Activated T-cell treated with anti-CD3 and anti-CD28 coated beads for 4 hours (primary cell): ENCODE measurements around the gene GSTA2.
"Not testable (repeated sequence)": the region's sequence is repeated elsewhere in the genome, so short reads cannot be mapped to it uniquely, and the experiment has no call there.

Experiments
- DNase-seq: peaks from one replicate; pipeline ENCODE4 v3.0.0-alpha.2; 2020

The GSTA2 gene

DNA sequence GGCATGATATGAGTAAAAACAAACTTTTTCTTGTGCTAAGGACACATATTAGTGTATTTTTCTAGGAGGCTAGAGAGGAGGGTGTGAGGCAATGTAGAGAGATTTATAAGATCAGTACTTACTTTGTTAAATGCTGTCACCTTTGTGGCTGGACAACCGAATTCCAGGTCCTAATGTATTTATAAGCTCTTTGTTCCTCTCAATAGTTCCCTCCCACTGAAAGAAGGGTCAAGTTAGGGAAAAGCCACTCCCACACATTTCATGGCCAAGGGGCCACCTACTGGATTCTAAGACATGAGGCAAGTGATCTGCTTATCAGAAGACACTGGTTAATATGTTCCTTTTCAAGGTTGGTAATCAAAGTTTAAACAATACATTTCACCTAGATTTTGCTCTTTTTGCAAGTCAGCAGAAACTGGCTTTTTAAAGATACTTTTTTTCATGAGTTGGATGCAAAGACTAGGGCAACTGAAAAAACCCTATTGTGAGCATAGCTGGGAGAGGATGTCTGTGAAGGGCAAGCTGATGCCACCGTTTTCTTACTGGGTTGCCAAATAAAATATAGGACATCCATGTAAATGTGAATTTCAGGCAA is at the start of gene GSTA2:
Gene GSTA2, minus strand, starts transcription at position 154 of the 595 bp plus-strand sequence. CDS start 5,528 bp downstream, outside the sequence.
- DNase-seq = not testable (repeated sequence)

- DNase-seq = not testable (repeated sequence)
Measured at GRCh38 chr6:52809777-52810176, 46.5 kb upstream of the GSTA2 start.

- no peak for DNase-seq
Measured at GRCh38 chr6:52808660-52809059, 45.4 kb upstream of the GSTA2 start.

DNA sequence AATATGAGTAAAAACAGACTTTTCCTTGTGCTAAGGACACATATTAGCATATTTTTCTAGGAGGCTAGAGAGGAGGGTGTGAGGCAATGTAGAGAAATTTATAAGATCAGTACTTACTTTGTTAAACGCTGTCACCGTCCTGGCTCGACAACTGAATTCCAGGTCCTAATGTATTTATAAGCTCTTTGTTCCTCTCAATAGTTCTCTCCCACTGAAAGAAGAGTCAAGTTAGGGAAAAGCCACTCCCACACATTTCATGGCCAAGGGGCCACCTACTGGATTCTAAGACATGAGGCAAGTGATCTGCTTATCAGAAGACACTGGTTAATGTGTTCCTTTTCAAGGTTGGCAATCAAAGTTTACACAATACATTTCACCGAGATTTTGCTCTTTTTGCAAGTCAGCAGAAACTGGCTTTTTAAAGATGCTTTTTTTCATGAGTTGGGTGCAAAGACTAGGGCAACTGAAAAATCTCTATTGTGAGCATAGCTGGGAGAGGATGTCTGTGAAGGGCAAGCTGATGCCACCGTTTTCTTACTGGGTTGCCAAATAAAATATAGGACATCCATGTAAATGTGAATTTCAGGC is 40.5 kb upstream of the GSTA2 start, which contains the start of gene GSTA1:
Gene GSTA1, minus strand, starts transcription at position 149 of the 588 bp plus-strand sequence. CDS start 4,549 bp downstream, outside the sequence.
- DNase-seq = not testable (repeated sequence)

- no peak for DNase-seq
Measured at GRCh38 chr6:52802806-52803205, 39.5 kb upstream of the GSTA2 start.

DNA sequence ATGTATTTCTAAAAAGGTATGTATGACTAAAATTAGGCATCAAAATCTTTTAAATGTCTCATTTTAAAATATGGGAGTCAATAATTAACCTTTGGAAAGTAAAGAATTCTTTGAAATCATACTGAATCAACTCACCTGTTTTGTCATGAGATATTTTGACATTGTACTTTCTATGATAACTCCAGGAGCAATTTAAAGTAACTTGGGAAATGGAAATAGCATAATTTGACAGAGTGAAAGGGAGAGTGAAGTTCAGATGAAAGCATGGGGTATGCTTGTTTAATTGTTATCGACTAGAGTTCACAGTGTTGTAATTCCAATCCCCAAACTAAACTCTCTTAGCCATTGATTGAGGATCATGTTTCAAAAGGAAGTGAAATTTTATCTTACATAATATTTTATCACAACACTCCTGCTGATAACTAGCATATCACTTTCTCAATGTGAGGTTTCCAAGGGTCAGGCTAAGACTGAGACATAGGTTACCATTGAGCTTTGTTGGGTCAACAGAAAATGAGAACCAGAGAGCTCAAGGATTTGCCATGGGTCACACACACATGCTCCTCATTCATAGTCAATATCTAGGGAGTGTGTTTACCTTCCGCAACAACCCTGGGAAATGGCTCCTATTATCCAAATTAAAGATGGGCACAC is 38.0 kb upstream of the GSTA2 start:
- no peak for DNase-seq

DNA sequence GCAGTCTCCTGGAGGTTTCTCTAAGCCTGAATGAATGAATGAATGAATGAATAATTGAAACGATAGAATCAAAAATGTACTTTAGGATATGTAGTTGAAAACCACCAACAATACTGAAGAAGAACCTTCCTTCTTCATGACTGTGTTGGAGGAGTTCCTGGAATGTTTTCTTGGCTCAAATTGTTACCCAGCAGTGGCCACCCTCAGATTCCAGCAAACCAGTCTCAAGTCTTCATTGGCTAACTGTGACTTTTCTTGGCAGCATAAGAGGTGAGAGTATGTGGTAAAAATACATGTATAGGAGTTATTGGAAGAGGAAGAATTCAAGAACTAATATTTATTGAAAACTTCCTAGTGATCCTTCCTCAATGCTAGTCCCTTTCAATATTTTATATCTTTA is 36.0 kb upstream of the GSTA2 start:
- DNase-seq = not testable (repeated sequence)

- not testable (repeated sequence) for DNase-seq
Measured at GRCh38 chr6:52794366-52794765, 31.1 kb upstream of the GSTA2 start.

DNA sequence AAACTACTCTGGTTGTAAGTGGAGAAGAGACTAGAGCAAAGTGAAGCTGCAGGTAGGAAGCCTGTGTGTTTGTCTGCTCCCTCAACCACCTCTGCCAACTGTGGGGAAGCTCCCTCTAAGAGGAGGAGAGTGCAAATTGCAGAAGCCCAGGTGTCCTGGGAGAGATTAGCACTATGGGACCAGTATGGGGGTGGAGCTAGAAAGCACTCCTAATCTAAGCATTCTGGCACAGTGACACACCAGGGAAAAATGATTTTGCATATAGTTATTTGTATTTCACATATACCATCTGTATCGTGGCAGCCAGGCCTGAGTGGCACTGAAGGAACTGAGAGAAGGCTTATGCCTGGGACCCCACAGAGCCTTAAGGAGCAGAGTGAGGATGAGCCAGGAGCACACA is 27.6 kb upstream of the GSTA2 start:
- DNase-seq = no peak

DNA sequence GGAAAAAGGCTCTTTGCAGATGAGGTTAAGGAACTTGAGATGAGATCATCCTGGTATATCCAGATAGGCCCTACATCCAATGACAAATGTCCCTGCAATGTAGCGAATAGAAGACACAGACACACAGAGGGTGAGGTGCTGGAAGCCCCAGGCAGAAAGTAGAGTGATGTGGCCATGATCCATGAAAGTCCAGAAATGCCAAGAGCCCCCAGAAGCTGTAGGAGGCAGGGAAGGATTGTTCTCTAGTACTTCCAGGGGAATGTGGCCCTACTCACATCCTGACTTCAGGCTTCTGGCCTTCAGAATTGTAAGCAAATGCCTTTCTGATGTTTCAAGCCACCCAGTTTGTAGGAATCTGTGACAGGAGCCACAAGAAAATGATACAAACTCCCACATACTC is 26.4 kb upstream of the GSTA2 start:
- DNase-seq = not testable (repeated sequence)

DNA sequence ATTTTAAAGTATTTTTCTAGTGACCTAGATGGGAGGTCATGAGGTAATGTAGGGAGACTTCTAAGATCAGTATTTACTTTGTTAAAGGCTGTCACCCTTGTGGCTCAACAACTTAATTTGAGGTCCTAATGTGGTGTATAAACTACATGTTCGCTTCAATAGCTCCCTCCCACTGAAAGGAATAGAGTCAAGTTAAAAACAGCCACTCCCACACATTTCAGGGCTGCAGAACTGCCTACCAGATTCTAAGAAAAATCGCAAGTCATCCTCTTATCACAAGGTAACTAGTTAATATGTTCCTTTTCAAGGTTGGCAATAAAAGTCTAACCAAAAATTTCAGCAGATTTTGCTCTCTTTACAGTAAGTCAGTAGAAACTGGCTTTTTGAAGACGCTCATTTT is 25.2 kb upstream of the GSTA2 start:
- no peak for DNase-seq

DNA sequence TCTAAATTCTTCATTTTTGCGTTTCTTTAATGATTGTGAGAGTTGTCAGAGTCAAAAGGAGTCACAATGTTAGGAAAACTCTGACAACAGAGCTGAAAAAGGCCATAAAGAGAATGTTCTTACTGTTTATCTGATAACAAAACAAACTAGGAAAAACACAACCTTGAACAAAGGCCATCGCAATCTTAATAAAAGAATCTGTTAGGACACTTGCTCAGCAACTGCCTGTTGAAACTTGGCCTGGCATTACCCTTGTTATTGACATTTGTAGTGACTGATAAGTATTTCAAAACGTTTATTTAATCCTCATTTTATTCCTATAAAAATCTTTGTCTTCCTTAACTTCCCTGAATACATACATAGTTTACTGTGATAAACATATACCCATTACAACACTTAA is 24.6 kb upstream of the GSTA2 start:
- DNase-seq = no peak

DNA sequence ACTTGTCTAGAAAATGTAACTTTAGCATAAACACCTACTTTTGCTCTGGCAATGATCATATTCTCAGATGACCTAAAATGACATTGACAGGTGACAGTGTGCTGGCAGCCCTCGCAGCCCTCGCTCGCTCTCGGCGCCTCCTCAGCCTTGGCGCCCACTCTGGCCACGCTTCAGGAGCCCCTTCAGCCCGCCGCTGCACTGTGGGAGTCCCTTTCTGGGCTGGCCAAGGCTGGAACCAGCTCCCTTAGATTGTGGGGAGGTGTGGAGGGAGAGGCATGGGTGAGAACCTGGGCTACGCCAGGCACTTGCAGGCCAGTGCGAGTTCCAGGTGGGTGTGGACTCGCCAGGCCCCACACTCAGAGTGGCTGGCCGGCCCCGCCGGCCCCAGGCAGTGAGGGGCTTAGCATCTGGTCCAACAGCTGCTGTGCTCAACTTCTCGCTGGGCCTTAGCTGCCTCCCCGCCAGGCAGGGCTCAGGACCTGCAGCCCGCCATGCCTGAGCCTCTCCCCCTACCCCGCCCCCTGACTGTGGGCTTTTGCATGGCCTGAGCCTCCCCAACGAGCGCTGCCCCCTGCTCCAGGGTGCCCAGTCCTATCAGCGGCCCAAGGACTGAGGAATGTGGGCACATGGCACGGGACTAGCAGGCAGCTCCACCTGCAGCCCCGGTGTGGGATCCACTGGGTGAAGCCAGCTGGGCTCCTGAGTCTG is 23.1 kb upstream of the GSTA2 start:
- no peak for DNase-seq

GRCh38 chr6:52782696-52783274 is 19.5 kb upstream of the GSTA2 start:
- not testable (repeated sequence) for DNase-seq

DNA sequence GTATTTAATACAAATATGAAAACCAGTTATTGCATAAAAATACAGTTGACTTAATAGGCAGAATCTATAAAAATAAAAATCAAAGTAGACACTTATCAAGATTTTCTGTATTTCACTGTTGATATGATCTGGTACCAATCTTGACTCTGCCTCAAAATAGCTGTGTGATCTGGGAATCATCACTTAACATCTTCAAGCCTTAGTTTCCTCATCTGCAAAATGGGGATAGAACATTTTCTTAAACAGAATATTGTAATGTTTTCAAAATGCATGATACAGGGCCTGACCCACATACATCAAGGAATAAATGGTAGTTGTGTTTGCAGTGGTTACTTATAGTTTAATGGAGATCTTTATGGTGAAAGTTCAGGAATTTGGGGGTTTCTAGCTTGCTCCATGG is 18.9 kb upstream of the GSTA2 start:
- DNase-seq = not testable (repeated sequence)

- DNase-seq = no peak
Measured at GRCh38 chr6:52779237-52779636, 16.0 kb upstream of the GSTA2 start.

- DNase-seq = not testable (repeated sequence)
Measured at GRCh38 chr6:52776711-52777351, 13.6 kb upstream of the GSTA2 start.

DNA sequence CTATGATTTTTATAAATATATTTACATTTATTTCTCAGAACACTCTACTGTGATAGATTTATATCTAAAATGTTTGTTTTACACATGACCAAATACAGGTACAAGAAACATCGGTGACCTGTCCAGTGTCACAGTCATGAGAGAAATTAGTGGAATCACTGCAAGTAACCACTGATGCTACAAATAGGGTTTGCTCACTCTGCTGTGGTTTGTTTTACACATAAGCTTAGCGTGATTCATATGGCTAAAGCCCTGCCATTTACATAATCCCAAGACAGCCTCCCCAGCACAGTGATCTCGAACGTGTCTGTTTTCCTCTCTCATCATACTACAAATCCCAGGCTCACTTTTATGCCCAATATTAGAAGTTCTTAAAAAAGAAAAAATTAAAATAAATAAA is 6.1 kb upstream of the GSTA2 start:
- DNase-seq = not testable (repeated sequence)

DNA sequence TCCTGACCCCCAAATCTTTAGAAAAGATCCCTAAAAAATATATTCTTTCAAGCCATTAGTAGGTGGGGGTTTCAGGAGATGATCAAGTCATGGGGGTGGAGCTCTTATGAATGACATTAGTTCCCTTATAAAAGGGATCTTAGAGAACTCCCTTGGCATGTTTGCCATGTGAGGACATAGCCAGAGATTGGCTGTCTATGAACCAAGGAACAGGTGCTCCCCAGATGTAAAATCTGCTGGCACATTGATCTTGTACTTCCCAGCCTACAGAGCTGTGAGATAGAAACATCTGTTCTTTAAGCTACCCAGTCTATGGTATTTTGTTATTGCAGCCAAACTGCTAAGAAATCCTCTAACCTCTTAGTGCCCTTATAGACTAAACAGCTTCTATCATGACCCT is 4.4 kb upstream of the GSTA2 start:
- not testable (repeated sequence) for DNase-seq

DNA sequence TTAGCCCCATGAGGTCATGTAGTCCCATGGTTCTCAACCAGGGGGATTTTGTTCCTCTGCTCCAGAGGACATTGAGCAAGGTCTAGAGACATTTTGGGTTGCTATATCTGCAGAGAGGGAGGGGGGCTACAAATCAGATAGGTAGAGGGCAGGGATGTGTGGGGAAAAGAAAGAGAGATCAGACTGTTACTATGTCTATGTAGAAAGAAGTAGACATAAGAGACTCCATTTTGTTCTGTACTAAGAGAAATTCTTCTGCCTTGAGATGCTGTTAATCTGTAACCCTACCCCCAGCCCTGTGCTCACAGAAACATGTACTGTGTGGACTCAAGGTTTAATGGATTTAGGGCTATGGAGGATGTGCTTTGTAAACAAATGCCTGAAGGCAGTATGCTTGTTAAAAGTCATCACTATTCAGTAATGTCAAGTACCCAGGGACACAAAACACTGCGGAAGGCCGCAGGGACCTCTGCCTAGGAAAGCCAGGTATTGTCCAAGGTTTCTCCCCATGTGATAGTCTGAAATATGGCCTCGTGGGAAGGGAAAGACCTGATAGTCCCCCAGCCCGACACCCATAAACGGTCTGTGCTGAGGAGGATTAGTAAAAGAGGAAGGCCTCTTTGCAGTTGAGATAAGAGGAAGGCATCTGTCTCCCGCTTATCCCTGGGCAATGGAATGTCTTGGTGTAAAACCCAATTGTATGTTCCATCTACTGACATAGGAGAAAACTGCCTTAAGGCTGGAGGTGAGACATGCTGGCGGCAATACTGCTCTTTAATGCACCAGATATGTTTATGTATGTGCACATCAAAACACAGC is 1.4 kb downstream of the GSTA2 start:
- DNase-seq = not testable (repeated sequence)

GRCh38 chr6:52760105-52760765 is 3.0 kb downstream of the GSTA2 start:
- no peak for DNase-seq
